SK-N-SH (cell line): ENCODE results near the gene FAHD1. TPM values are rescaled to one million over a fixed set of nuclear protein-coding genes. Genes with fewer than 3 reads are reported as not detected.

ENCODE experiments used
- CTCF ChIA-PET: fragments of 300-600, 350-600 bp; formaldehyde crosslinking; extraction: SDS; loops from one replicate; lab custom pipeline; 2021; lab: Yijun Ruan, JAX
- POLR2A ChIA-PET: fragments of 350-600 bp; sonication (Branson Sonifier 250); formaldehyde crosslinking; extraction: SDS; loops from one replicate; lab custom pipeline; 2020; ENCODE audit warnings: antibody characterized with exemption, inconsistent platforms; lab: Yijun Ruan, JAX
- DNase-seq: peaks from one replicate; pipeline ENCODE4 v3.0.0; 2012
- H2AFZ ChIP-seq: fragments of 200-600 bp; sonication (generic); 2 replicates; pipeline ENCODE4 v1.8.1; 2016; ENCODE audit warnings: antibody characterized with exemption, mild to moderate bottlenecking, low read depth
- H3F3A ChIP-seq: fragments of 200-600 bp; sonication (generic); replicated peaks from 2 replicates; pipeline ENCODE3; 2016; ENCODE audit warnings: antibody characterized with exemption, mild to moderate bottlenecking; ENCODE audit not compliant: insufficient read depth
- H3K27ac ChIP-seq, 2 experiments: fragments of 200-500 bp in 1 of 2; fragments of 200-600 bp in 1 of 2; sonication (Bioruptor generic) in 1 of 2; sonication (generic), shearing (Covaris generic) in 1 of 2; 2 replicates each; pipeline versions ENCODE4 v1.5.1 to v1.6.1; 2014 to 2016; ENCODE audit warnings: low read depth in 2 of 2, inconsistent platforms in 1 of 2, low read length in 1 of 2, mild to moderate bottlenecking in 1 of 2, mixed read lengths in 1 of 2
- H3K27me3 ChIP-seq: fragments of 200-600 bp; sonication (generic), shearing (Covaris generic); 2 replicates; pipeline ENCODE4 v1.6.1; 2016; ENCODE audit warnings: mixed run types; ENCODE audit not compliant: insufficient read depth
- H3K36me3 ChIP-seq, 2 experiments: fragments of 200-500 bp in 1 of 2; fragments of 200-600 bp in 1 of 2; sonication (Bioruptor generic) in 1 of 2; sonication (generic) in 1 of 2; replicated peaks in 1 of 2; 2 replicates each; pipeline versions ENCODE3 to v1.5.1; 2014 to 2016; ENCODE audit warnings: low read length in 1 of 2, mild to moderate bottlenecking in 1 of 2; ENCODE audit not compliant: insufficient read depth in 2 of 2, control insufficient read depth in 1 of 2
- H3K4me1 ChIP-seq, 2 experiments: fragments of 200-500 bp in 1 of 2; fragments of 200-600 bp in 1 of 2; sonication (Bioruptor generic) in 1 of 2; sonication (generic), shearing (Covaris generic) in 1 of 2; 2 replicates each; pipeline versions ENCODE4 v1.5.1 to v1.6.1; 2014 to 2016; ENCODE audit warnings: low read depth in 1 of 2, low read length in 1 of 2, mixed run types in 1 of 2; ENCODE audit not compliant: insufficient read depth in 2 of 2, control insufficient read depth in 1 of 2
- H3K4me2 ChIP-seq: fragments of 200-600 bp; sonication (generic), shearing (Covaris generic); 2 replicates; pipeline ENCODE4 v1.6.1; 2017; ENCODE audit warnings: mixed run types
- H3K4me3 ChIP-seq, 2 experiments: fragments of 200-500 bp in 1 of 2; fragments of 200-600 bp in 1 of 2; sonication (Bioruptor generic) in 1 of 2; sonication (generic), shearing (Covaris generic) in 1 of 2; 2 replicates each; pipeline versions ENCODE4 v1.5.1 to v1.8.1; 2014 to 2016; ENCODE audit warnings: low read depth in 2 of 2, inconsistent platforms in 1 of 2, low read length in 1 of 2, mild to moderate bottlenecking in 1 of 2, mixed read lengths in 1 of 2, moderate library complexity in 1 of 2
- H3K79me2 ChIP-seq: fragments of 200-600 bp; sonication (generic); 2 replicates; pipeline ENCODE4 v1.8.1; 2017; ENCODE audit warnings: mild to moderate bottlenecking; ENCODE audit not compliant: insufficient read depth
- H3K9ac ChIP-seq: fragments of 200-600 bp; sonication (generic); 2 replicates; pipeline ENCODE4 v1.6.1; 2017; ENCODE audit warnings: mixed run types
- H3K9me2 ChIP-seq: fragments of 200-600 bp; sonication (generic); 2 replicates; pipeline ENCODE4 v1.6.1; 2017; ENCODE audit warnings: mixed run types
- H3K9me3 ChIP-seq: fragments of 200-600 bp; sonication (generic); 2 replicates; pipeline ENCODE4 v1.6.1; 2017; ENCODE audit warnings: mixed run types, mild to moderate bottlenecking, moderate library complexity
- H4K20me1 ChIP-seq: fragments of 200-600 bp; sonication (generic); 2 replicates; pipeline ENCODE4 v1.6.1; 2017; ENCODE audit warnings: mild to moderate bottlenecking, mixed run types; ENCODE audit not compliant: insufficient read depth
- CHD2 ChIP-seq: fragments of 150-350 bp; IDR thresholded peaks from 2 replicates; pipeline ENCODE4 v1.6.1; 2018; ENCODE audit warnings: low read length; ENCODE audit not compliant: partially characterized antibody
- CTCF ChIP-seq: fragments of 200-600 bp; sonication (generic); IDR thresholded peaks from 2 replicates; pipeline ENCODE4 v1.6.1; 2017; ENCODE audit warnings: antibody characterized with exemption, mild to moderate bottlenecking, moderate library complexity
- ELF1 ChIP-seq: IDR thresholded peaks from 2 replicates; pipeline ENCODE4 v1.4.0; 2012
- EZH2phosphoT487 ChIP-seq: fragments of 200-600 bp; sonication (generic); IDR thresholded peaks from 2 replicates; pipeline ENCODE4 v1.6.1; 2017; ENCODE audit warnings: low read depth, mixed run types, mild to moderate bottlenecking, antibody characterized with exemption, moderate library complexity, borderline replicate concordance
- GABPA ChIP-seq: IDR thresholded peaks from 2 replicates; pipeline ENCODE4 v1.4.0; 2012; ENCODE audit warnings: low read depth, mild to moderate bottlenecking
- MAX ChIP-seq: IDR thresholded peaks from 2 replicates; pipeline ENCODE4 v1.4.0; 2012; ENCODE audit warnings: low read depth
- MEF2A ChIP-seq: IDR thresholded peaks from 2 replicates; pipeline ENCODE4 v1.4.0; 2012; ENCODE audit warnings: low read depth, borderline replicate concordance
- MXI1 ChIP-seq: IDR thresholded peaks from 2 replicates; pipeline ENCODE4 v1.6.1; 2012; ENCODE audit warnings: mild to moderate bottlenecking, low read depth, low read length, improper control_type of control experiment
- NFIC ChIP-seq: IDR thresholded peaks from 2 replicates; pipeline ENCODE4 v1.4.0; 2012; ENCODE audit warnings: borderline replicate concordance
- PBX3 ChIP-seq: IDR thresholded peaks from 2 replicates; pipeline ENCODE4; 2012
- RAD21 ChIP-seq: IDR thresholded peaks from 2 replicates; pipeline ENCODE4 v1.6.1; 2012; ENCODE audit warnings: mild to moderate bottlenecking, low read length
- REST ChIP-seq: IDR thresholded peaks from 2 replicates; pipeline ENCODE4 v1.6.1; 2012; ENCODE audit warnings: mild to moderate bottlenecking, low read depth, low read length, moderate library complexity
- RFX5 ChIP-seq: IDR thresholded peaks from 2 replicates; pipeline ENCODE4 v1.6.1; 2012; ENCODE audit warnings: mild to moderate bottlenecking, improper control_type of control experiment, low read length
- RXRA ChIP-seq: IDR thresholded peaks from 2 replicates; pipeline ENCODE4 v1.4.0; 2012; ENCODE audit warnings: low read depth, mild to moderate bottlenecking, borderline replicate concordance
- SIN3A ChIP-seq: IDR thresholded peaks from 2 replicates; pipeline ENCODE4 v1.6.1; 2012; ENCODE audit warnings: low read depth, mild to moderate bottlenecking, low read length, moderate library complexity, borderline replicate concordance
- SMC3 ChIP-seq: IDR thresholded peaks from 2 replicates; pipeline ENCODE4 v1.6.1; 2012; ENCODE audit warnings: low read depth, low read length, improper control_type of control experiment
- TCF12 ChIP-seq: IDR thresholded peaks from 2 replicates; pipeline ENCODE4 v1.4.0; 2012
- USF2 ChIP-seq: fragments of 150-350 bp; IDR thresholded peaks from 2 replicates; pipeline ENCODE4 v1.6.1; 2017; ENCODE audit warnings: antibody characterized with exemption, low read length, low read depth, borderline replicate concordance
- WGBS: methylation state at CpG from one replicate; pipeline ENCODE4 v1.1.6; 2017; ENCODE audit warnings: low lambda C conversion rate; 5-methylcytosine and 5-hydroxymethylcytosine counted together
- polyA plus RNA-seq, 3 experiments: library from polyadenylated mRNA; depleted of rRNA; stranded (reverse); fragments of >200 nt; gene quantifications; 2 replicates each; pipeline ENCODE4 v1.2.3, GENCODE V29; 2012

Gene FAHD1
- polyA plus RNA-seq, 1 of the 3 experiments (the other 2 are of a cell fraction): 59.0 TPM

GRCh38 chr16:1857433-1858097, 30.6 kb downstream of the FAHD1 start:
- DNase-seq: no peak
- Histone ChIP-seq H3K27ac (no peak overlapping the region), H3K4me1 (no peaks in the 10 kb centered on the region), H3F3A (no peaks in the 10 kb centered on the region), H4K20me1 (no peaks in the 10 kb centered on the region), H3K9me2 (no peaks in the 10 kb centered on the region), H3K9ac (no peak overlapping the region), H3K36me3 (no peaks in the 10 kb centered on the region), H3K9me3 (no peaks in the 10 kb centered on the region), H3K4me2 (no peak overlapping the region), H3K4me3 (no peak overlapping the region), H3K27me3 (0 out of 2 replicates have a peak, but pooled peaks cover 12% of the 10 kb centered on the region), H2AFZ (no peak overlapping the region), H3K79me2 (no peaks in the 10 kb centered on the region)
- 48% methylated on average over 5 of the region's 5 CpGs for WGBS
- CTCF ChIA-PET: interaction anchor here (1.0 to 2.8 kb wide), 2 partner anchors 8 to 72 kb away, joined by 4 to 24 read pairs; no protein-coding TSS in a partner anchor
- POLR2A ChIA-PET: no interaction called here
- TF ChIP-seq USF2 (no peak), MEF2A (no peak), MAX (no peak), MXI1 (no peak), REST (no peak), EZH2phosphoT487 (no peak), RXRA (no peak), CHD2 (no peak), RAD21 (no peak), TCF12 (no peak), SIN3A (no peak), ELF1 (no peak), CTCF (no peak), NFIC (no peak), SMC3 (no peak), PBX3 (no peak), RFX5 (no peak), GABPA (no peak)
